Measurements from ENCODE around the gene TMEM119.
"Not testable (repeated sequence)": the region's sequence is repeated elsewhere in the genome, so short reads cannot be mapped to it uniquely, and the experiment has no call there.

Gene TMEM119

DNA sequence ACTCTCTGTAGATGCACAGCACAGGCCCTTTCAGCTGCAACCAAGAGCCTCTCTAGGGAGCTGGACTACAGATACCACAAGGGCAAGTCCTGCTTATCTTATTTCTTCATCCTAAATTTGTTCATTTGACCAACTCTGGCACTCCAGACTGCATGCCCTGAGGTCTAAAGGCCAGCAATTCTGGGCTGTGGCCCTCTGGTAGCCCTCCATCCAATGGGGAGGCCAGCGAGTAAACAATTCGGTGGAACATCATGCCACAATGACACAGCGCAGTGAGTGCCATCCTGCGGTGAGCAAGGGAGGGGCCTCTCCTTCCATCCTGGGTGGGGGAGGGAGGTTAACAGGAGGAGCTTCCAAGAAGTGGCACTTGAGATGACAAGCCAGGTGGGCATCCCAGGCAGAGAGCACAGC, 36.5 kb upstream of the TMEM119 start:
- DNase-seq = peak; percentile 53

GRCh38 chr12:108633534-108634248, 35.8 kb upstream of the TMEM119 start, which contains the start of gene SELPLG:
SELPLG (minus strand) TSS chr12:108633894; CDS start chr12:108624307, 9,587 bp downstream.
- DNase-seq = peak; percentile 71

DNA sequence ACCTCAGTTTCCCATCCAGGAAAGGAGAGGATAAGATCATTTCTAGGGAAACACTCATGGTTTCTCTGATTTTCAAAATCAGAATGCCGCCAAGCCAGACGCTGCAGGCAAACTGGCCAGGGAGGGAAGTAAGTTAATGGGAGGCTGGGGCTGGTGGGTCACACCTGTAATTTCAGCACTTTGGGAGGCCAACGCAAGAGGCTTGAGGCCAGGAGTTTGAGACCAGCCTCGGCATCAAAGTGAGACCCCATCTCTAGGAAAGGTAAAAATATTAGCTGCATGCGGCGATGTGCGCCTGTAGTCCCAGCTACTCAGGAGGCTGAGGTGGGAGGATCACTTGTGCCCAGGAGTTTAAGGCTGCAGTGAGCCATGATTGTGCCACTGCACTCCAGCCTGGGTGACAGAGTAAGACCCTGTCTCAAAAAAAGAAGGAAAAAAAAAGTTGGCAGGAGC, 35.2 kb upstream of the TMEM119 start:
- DNase-seq = no peak

GRCh38 chr12:108631261-108631660, 33.4 kb upstream of the TMEM119 start:
- DNase-seq = not testable (repeated sequence)

- DNase-seq = no peak
Measured at GRCh38 chr12:108630481-108631207, 32.8 kb upstream of the TMEM119 start.

DNA sequence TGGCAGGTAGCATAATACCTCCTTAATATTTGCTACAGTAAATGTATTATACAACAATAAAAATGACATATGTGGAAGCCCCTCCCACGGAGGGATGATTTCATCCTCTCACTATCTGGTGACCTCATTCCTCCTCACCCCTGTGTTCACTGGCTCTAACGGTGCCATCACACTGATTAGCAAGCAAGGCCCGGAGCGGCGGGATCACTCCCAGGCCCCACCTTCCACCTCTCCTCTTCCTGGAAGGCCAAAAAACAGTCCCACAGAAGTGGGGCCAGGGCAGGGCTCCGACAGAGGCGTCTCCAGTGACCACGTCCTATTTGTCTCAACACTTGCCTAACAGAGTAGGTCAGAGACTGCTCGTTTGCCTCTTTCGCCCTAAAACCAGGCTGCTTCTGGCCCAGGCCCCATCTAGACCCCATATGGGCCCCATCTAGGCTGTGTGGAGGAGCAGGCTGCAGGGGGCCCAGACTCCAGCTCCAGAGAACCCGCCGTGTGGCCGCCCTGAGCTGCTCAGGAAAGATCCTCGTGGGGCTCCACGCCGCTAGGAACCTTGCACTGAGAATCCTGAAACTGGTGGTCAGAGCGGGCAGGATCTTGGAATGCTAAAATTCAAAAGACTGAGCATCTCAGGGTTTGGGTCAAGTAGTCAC, 32.1 kb upstream of the TMEM119 start:
- peak; percentile 57 for DNase-seq

DNA sequence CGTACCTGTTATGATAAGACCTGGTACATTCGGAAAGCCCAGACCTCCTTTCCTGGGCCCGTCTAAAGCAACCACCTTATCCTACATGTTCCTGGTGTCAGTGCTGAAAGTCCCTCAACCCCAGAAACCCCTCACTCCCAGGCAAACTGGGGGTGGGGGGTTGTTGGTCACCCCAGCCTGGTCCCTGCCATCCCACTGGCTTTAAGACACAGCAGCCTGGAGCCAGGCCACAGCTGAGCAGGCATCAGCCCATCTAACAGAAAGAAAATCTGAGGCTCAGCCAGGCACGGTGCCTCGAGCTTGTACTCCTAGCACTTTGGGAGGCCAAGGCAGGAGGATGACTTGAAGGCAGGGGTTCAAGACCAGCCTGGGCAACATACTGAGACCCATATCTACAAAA, 31.3 kb upstream of the TMEM119 start:
- DNase-seq = no peak

- DNase-seq = no peak
Measured at GRCh38 chr12:108627134-108627920, 29.4 kb upstream of the TMEM119 start.

DNA sequence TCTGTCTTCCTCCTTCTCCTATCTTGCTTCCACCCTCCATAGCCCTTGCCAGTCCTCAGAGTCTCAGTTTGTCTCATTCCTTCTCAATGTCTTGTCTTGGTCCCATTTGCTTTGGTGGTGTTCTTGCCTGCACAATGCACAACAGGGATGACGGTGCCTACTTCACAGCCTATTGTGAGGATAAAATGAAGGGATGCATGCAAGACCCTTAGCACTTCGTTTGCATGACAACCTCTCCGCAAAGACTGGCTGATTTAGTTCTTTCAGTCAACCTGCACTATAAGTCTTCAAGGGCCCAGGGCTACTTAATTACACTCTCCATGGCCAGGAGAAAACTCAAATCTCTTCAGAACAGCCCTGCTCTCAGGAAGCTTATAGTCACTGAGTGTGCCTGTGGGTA, 27.3 kb upstream of the TMEM119 start:
- DNase-seq = no peak

DNA sequence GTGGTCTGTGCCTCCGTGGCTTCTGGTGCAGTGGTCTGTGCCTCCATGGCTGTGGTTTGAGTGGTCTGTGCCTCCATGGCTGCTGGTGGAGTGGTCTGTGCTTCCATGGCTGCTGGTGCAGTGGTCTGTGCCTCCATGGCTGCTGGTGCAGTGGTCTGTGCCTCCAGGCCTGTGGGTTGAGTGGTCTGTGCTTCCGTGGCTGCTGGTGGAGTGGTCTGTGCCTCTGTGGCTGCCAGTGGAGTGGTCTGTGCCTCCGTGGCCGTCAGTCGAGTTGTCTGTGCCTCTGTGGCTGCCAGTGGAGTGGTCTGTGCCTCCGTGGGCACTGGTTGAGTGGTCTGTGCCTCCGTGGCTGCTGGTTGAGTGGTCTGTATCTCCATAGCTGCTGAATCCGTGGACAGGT, 25.7 kb upstream of the TMEM119 start:
- no peak for DNase-seq

- no peak for DNase-seq
Measured at GRCh38 chr12:108622921-108623514, 25.1 kb upstream of the TMEM119 start.

DNA sequence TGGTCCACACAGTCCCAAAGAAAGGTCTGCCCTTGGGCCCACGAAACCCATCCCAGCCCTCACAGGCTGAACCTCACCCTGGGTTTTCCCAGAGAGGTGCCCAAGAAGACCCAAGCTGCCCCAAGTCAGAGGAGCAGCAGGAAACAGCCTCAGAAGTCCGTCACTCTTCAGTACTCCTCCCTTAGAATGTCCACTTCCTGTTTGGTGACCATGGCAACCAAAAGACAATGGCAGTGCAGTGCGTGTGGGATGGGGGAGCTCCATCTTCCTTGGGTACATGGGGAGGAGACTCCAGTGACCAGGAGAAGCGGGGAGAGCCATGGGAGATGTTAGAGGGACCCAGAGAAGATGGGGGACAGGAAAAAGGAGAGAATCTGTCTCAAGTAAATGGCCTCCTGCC, 24.5 kb upstream of the TMEM119 start:
- no peak for DNase-seq

DNA sequence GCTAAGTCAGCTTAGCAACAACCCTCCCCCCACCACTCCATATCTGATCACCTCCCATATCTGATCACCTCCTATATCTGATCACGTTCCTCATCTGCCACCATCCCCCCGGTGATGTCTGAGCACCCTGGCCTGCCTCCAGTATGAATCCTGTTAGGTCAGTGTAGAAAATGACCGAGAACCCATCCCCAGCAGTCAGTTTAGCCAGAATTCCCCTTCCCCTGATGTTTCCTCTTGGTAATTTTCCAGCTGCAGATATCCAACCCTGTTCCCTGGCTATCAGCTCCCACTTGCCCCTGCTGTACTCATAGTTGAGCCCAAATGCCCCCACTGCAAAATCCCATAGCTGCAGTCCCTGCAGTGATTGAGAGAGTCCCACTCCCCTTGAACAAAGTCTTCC, 23.3 kb upstream of the TMEM119 start:
- no peak for DNase-seq

GRCh38 chr12:108620236-108620879, 22.5 kb upstream of the TMEM119 start:
- no peak for DNase-seq

- no peak for DNase-seq
Measured at GRCh38 chr12:108619369-108620160, 21.7 kb upstream of the TMEM119 start.

DNA sequence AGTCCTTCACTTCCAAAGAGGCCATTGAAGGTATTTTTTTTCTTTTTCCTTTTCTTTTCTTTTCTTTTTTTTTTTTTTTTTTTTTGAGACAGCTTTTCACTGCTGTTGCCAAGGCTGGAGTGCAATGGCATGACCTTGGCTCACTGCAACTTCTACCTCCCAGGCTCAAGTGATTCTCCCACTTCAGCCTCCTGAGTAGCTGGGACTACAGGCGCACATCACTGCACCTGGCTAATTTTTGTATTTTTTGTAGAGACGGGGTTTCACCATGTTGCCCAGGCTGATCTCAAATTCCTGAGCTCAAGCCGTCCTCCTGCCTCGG, 21.0 kb upstream of the TMEM119 start:
- DNase-seq = not testable (repeated sequence)

- peak; percentile 83 for DNase-seq
Measured at GRCh38 chr12:108618079-108618952, 20.4 kb upstream of the TMEM119 start.

DNA sequence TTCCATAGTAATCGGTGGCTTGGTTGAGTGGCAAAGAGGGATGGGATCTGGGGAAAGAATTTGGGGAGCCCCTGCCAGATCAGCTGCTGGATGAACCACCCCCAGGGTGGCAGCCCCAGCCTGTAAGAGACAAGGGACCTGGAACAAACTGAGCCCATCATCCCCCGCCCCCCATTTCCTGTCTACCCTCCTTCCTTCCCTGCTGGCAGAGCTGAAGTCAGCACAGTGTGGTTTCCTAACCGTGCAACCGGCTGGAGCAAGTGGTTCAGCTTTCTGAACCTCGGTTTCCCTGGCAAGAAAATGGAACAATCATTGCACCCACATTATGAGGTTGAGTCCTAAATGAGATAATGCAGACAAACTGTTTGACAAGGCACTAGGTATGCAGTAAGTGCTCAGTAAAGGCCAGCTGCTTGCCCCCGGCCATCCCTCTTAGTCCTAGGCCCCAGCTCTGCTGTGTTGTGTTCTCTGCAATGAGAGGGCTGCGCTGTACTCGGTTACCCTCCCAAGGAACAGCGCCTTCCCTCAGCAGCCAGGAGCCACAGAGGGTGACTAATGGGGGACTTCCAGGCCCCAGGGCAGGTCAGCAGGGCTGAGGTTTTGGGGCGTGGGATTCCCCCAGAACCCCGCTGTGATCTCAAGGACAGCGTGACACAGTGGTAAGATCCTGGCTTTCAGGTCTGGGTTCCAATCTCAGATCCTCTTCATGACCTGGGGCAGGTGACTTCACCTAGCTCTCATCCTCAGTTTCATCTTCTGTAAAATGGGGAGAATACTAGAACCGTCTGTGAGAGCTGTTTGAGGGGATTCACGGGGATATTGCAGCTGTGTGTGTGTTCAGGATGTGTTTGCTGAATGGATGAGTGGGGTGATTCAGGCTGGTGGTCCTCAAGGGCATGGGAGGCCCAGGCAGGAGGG, 19.3 kb upstream of the TMEM119 start:
- DNase-seq = peak; percentile 80

DNA sequence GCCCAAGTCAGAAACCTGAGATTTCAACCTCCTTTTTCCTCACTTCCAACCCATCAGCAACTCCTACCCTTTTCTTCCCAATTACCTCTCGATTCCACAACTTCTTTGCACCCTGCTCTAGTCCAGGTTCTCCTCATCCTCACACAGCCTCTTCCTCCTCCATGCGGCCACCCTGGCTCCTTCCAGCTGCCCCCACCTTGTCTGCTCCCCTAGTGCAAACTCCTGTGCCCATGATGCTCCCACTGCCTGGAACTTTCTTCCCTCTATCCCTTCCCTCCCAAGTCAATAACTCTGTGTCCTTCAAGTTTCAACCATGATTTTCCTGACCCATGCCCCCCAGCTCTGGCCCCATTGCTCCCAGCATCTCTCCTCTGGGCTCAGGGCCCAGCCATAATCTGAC, 18.5 kb upstream of the TMEM119 start:
- DNase-seq = no peak
